Measurements from ENCODE around the gene ITPR2. TPM values are rescaled to one million over a fixed set of nuclear protein-coding genes. Genes with fewer than 3 reads are reported as not detected.

Gene ITPR2
- total RNA-seq, 4 donors from 2014 or later = 42.8 to 62.5 (median 52.1) TPM

DNA sequence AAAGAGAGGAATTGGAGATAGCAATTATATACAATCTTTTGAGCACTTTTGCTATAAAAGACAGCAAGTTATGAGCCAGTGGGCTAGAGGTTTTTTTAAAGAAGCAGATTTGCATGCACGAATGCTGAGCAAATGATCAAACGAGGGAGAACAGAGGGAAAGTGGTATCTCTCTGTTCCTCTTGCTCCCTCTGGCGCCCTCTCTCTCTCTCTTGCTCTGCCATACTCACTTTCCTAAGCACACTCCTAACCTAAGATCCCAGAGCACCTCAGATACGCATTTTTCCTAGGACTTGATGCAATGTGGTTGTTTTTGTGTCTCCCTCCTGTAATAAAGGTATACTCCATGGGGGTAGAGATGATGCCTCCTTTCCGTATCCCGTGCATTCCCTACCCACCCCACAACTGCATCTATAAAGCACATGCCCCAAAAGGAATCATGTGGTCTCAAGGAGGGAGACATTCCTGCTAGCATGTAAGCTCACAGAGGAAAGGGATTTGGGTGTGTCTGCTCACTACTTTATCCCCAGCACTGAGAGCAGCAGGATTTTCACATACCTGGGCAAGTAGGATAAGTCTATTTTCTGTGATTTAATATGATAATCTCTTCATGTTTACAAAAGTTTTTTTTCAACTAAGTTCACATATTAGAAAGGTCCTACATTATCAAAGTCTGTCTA lies 367.4 kb downstream of the ITPR2 start:
- no peak for DNase-seq (ENCODE audit: low spot score in 2 of 2)
- intact Hi-C loops (cut with DNase I; ENCODE audit: low total_unique reads) = no loop called here
- H3K4me3 ChIP-seq (ENCODE audit: low read depth, poor library complexity, severe bottlenecking) = no peak overlapping the region
- TF ChIP-seq, protein P1, sequence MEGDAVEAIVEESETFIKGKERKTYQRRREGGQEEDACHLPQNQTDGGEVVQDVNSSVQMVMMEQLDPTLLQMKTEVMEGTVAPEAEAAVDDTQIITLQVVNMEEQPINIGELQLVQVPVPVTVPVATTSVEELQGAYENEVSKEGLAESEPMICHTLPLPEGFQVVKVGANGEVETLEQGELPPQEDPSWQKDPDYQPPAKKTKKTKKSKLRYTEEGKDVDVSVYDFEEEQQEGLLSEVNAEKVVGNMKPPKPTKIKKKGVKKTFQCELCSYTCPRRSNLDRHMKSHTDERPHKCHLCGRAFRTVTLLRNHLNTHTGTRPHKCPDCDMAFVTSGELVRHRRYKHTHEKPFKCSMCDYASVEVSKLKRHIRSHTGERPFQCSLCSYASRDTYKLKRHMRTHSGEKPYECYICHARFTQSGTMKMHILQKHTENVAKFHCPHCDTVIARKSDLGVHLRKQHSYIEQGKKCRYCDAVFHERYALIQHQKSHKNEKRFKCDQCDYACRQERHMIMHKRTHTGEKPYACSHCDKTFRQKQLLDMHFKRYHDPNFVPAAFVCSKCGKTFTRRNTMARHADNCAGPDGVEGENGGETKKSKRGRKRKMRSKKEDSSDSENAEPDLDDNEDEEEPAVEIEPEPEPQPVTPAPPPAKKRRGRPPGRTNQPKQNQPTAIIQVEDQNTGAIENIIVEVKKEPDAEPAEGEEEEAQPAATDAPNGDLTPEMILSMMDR (IDR thresholded peaks at IDR 0.05) = no peak
- TF ChIP-seq POLR2A (IDR thresholded peaks at IDR 0.05) = no peak
- 96 to 98% methylated on average over 6 of the region's 6 CpGs for WGBS, 2 donors

DNA sequence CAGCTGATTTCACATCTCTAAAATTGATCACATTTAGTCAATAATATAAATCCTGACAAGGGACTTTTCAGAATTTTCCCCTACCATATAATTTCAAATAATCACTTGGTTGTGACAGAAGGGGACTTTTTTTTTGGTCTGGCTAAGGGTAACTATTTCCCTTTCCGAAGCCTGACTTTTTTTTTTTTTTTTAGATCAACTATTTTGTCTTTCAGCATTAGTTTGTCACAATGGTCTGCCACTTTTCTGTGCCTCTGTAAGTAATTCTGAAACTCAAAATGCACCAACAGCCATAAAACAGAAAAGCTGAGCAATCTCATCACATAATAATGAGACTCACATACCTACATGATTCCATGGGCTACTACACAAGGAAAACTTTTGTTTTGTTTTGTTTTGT lies 371.2 kb downstream of the ITPR2 start:
- intact Hi-C loops (cut with DNase I; ENCODE audit: low total_unique reads) = no loop called here
- H3K4me3 ChIP-seq (ENCODE audit: low read depth, poor library complexity, severe bottlenecking) = no peak overlapping the region
- 93 to 94% methylated on average over 1 of the region's 1 CpG for WGBS, 2 donors
- TF ChIP-seq, protein P1 (IDR thresholded peaks at IDR 0.05) = no peak
- no peak for TF ChIP-seq POLR2A (IDR thresholded peaks at IDR 0.05)
- no peak for DNase-seq (ENCODE audit: low spot score in 2 of 2)

DNA sequence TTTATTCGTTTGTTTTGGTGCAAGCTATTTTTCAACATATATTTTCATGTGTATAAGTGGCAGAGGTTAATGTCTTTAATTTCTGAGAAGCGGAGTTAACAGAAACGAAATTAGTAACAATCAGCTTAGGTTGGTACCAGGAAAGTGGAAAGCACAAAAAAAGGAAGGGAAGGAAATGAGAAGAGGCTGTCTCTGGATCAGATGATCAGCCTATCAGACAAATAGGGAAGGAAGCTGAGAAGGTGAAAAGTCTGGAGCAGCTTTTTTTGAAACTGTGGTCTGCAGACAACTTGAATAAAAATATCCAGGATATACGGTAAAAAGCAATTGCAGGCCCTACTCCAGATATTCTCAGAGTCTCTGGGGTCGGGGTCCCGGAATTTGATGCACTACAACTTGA lies 372.6 kb downstream of the ITPR2 start:
- no peak for DNase-seq (ENCODE audit: low spot score in 2 of 2)
- TF ChIP-seq, protein P1 (IDR thresholded peaks at IDR 0.05) = no peak
- TF ChIP-seq POLR2A (IDR thresholded peaks at IDR 0.05) = no peak

DNA sequence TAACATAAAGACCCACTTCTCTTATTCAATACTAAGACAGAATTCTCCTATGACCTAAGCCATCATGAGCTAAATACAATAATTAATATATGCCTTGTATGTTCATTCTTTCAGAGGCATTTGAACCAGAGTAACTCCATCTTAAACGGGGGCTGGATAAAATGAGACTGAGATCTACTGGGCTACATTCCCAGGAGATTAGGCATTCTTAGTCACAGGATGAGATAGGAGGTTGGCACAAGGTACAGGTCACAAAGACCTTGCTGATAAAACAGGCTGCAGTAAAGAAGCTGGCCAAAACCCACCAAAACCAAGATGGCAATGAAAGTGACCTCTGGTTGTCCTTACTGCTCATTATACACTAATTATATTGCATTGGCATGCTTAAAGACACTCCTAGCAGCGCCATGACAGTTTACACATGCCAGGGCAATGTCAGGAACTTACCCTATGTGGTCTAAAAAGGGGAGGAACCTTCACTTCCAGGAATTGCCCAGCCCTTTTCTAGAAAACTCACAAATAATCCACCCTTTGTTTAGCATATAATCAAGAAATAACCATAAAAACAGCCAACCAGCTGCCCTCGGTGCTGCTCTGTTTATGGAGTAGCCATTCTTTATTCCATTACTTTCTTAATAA lies 376.9 kb downstream of the ITPR2 start:
- 59 to 70% methylated on average over 3 of the region's 3 CpGs for WGBS, 2 donors
- TF ChIP-seq, protein P1 (IDR thresholded peaks at IDR 0.05) = no peak
- TF ChIP-seq POLR2A (IDR thresholded peaks at IDR 0.05) = no peak
- H3K4me3 ChIP-seq (ENCODE audit: low read depth, poor library complexity, severe bottlenecking) = no peak overlapping the region
- DNase-seq (ENCODE audit: low spot score in 2 of 2) = no peak
- intact Hi-C loops (cut with DNase I; ENCODE audit: low total_unique reads) = no loop called here

More for the DNA sequence above, 372.6 kb downstream of the ITPR2 start:
- no peak overlapping the region for H3K4me3 ChIP-seq (ENCODE audit: low read depth, poor library complexity, severe bottlenecking)
- 87 to 90% methylated on average over 6 of the region's 6 CpGs for WGBS, 2 donors
- intact Hi-C loops (cut with DNase I; ENCODE audit: low total_unique reads) = no loop called here

DNA sequence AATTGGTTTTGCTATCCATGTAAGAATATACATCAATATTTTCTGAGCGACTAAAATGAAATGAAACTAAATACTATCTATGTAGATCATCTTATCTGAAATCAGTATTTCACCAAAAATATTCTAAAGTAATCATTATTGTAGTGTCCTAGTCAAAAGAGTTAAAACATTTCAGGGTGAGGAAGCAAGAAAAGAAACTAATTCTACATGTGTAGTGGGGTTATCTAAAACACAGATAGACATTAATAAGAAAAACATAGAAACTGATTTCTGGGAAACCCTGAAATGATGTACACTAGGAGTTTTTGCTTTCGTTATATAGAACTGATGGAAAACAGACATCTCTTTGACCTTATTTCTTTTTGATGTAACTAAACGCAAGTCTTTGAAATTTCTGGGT lies 379.7 kb downstream of the ITPR2 start:
- intact Hi-C loops (cut with DNase I; ENCODE audit: low total_unique reads) = no loop called here
- 92 to 93% methylated on average over 3 of the region's 3 CpGs for WGBS, 2 donors
- TF ChIP-seq, protein P1 (IDR thresholded peaks at IDR 0.05) = no peak
- TF ChIP-seq POLR2A (IDR thresholded peaks at IDR 0.05) = no peak
- no peak overlapping the region for H3K4me3 ChIP-seq (ENCODE audit: low read depth, poor library complexity, severe bottlenecking)
- no peak for DNase-seq (ENCODE audit: low spot score in 2 of 2)

All from lower leg skin (tissue), 4 donors.